GM18907 (cell line): ENCODE measurements around the gene DRGX.

Experiments used
- ATAC-seq: cut with Tn5 transposase; IDR thresholded peaks from one replicate; pipeline ENCODE4 v1.9.1; 2021; ENCODE audit warnings: mild to moderate bottlenecking, moderate library complexity; ENCODE audit not compliant: unreplicated experiment

The DRGX gene

GRCh38 chr10:49384268-49384953, 11.5 kb downstream of the DRGX start:
- no peak for ATAC-seq

- no peak for ATAC-seq
These were observed 12.0 kb downstream of the DRGX start for GRCh38 chr10:49383853-49384252.

GRCh38 chr10:49382826-49383225, 13.1 kb downstream of the DRGX start:
- ATAC-seq = no peak

- no peak for ATAC-seq
These were observed 13.7 kb downstream of the DRGX start for GRCh38 chr10:49382226-49382625.

- ATAC-seq = no peak
These were observed 14.6 kb downstream of the DRGX start for GRCh38 chr10:49381111-49381900.

- ATAC-seq = no peak
These were observed 16.1 kb downstream of the DRGX start for GRCh38 chr10:49379596-49380410.

- no peak for ATAC-seq
These were observed 18.6 kb downstream of the DRGX start for GRCh38 chr10:49377256-49377655.

- no peak for ATAC-seq
These were observed 20.3 kb downstream of the DRGX start for GRCh38 chr10:49375611-49376010.

- no peak for ATAC-seq
These were observed 21.1 kb downstream of the DRGX start for GRCh38 chr10:49374740-49375139.

GRCh38 chr10:49373361-49373760, 22.5 kb downstream of the DRGX start:
- no peak for ATAC-seq

- no peak for ATAC-seq
These were observed 23.9 kb downstream of the DRGX start for GRCh38 chr10:49371967-49372366.

- no peak for ATAC-seq
These were observed 25.4 kb downstream of the DRGX start for GRCh38 chr10:49370326-49371100.

GRCh38 chr10:49369216-49370162, 26.4 kb downstream of the DRGX start:
- no peak for ATAC-seq

- ATAC-seq = no peak
These were observed 27.6 kb downstream of the DRGX start for GRCh38 chr10:49368256-49368655.

GRCh38 chr10:49367600-49367999, 28.3 kb downstream of the DRGX start:
- no peak for ATAC-seq

GRCh38 chr10:49366460-49366859, 29.4 kb downstream of the DRGX start:
- ATAC-seq = no peak

- ATAC-seq = no peak
These were observed 30.0 kb downstream of the DRGX start for GRCh38 chr10:49365675-49366415.

GRCh38 chr10:49365275-49365674, 30.6 kb downstream of the DRGX start:
- no peak for ATAC-seq

- ATAC-seq = no peak
These were observed 31.1 kb downstream of the DRGX start for GRCh38 chr10:49364747-49365146.
